ES-I3 (cell line): Measurements from ENCODE around the gene DESI2.
"Not testable (repeated sequence)": the region's sequence is repeated elsewhere in the genome, so short reads cannot be mapped to it uniquely, and the experiment has no call there.

Experiments
- H3K36me3 ChIP-seq: 2 replicates; pipeline ENCODE4 v1.6.1; 2013; ENCODE audit warnings: mild to moderate bottlenecking, low read length, control low read depth, moderate library complexity; ENCODE audit not compliant: insufficient read depth
- H3K4me1 ChIP-seq: 2 replicates; pipeline ENCODE4 v1.6.1; 2013; ENCODE audit warnings: mild to moderate bottlenecking, control low read depth, low read length; ENCODE audit not compliant: insufficient read depth
- H3K9ac ChIP-seq: 2 replicates; pipeline ENCODE4 v1.6.1; 2013; ENCODE audit warnings: low read depth, mild to moderate bottlenecking, low read length, moderate library complexity
- H3K9me3 ChIP-seq: 2 replicates; pipeline ENCODE4 v1.6.1; 2013; ENCODE audit warnings: mild to moderate bottlenecking, low read length, moderate library complexity; ENCODE audit not compliant: control insufficient read depth, insufficient read depth

DESI2 gene

DNA sequence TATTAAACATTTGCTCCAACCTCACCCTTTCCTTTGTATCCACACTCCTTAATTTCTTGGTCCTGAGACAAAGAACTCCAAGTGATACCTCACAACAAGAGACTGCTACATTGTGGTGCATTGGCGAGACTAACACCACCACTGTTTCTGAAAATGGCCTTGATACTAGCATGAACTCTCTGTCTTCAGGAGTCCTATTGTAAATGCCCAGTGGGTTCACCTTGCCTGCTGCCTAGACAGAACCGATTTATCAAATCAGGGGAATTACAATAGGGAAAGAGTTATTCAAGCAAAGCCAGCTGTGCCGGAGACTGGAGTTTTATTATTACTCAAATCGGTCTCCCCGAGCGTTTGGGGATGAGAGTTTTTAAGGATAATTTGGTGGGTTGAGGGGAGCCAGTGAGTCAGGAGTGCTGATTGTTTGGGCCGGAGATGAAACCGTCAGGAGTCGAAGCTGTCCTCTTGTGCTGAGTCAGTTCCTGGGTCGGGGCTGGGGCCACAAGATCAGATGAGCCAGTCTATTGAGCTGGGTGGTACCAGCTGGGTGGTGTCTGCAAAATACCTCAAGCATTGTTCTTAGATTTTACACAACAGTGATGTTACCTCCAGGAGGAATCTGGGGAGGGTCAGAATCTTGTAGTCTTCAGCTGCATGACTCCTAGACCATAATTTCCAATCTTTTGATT is 83.1 kb downstream of the DESI2 start:
- no peak overlapping the region for H3K9ac ChIP-seq
- no peaks in the 10 kb centered on the region; the same call in 1 of the 2 replicates for H3K4me1 ChIP-seq
- peaks cover 12% of the 10 kb centered on the region; the same call in 1 of the 2 replicates for H3K9me3 ChIP-seq
- H3K36me3 ChIP-seq: no peaks in the 10 kb centered on the region

DNA sequence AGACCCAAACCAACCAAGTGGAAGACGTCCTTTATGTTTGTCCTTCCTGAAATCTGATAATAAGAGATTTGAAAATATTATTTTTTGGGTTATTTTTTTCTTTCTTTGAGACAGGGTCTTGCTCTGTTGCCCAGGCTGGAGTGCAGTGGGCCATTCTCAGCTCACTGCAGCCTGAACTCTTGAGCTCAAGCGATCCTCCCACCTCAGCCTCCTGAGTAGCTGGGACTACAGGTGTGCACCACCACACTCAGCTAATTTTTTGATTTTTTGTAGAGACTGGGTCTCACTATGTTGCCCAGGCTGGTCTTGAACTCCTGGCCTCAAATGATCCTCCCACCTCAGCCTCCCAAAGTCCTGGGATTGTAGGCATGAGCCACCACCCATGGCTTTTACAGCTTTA is 86.2 kb downstream of the DESI2 start:
- not testable (repeated sequence) for H3K36me3 ChIP-seq, H3K4me1 ChIP-seq, H3K9ac ChIP-seq
- peaks cover 12% of the 10 kb centered on the region; the same call in 1 of the 2 replicates for H3K9me3 ChIP-seq

DNA sequence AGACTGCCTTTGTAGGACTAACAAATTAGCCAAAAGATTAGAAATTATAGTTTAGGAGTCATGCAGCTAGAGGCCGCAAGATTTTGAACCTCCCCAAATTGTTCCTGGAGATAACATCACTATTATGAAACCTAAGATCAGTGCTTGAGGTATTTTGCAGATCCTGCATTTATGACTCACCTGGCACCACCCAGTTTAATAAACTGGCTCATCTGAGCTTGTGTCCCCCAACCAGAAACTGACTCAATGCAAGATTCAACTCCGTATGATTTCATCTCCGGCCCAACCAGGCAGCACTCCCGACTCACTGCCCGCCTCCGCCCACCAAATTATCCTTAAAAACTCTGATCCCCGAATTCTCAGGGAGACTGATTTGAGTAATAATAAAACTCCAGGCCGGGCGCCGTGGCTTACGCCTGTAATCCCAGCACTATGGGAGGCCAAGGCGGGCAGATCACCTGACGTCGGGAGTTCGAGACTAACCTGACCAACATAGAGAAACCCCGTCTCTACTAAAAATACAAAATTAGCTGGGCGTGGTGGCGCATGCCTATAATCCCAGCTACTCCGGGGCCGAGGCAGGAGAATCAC is 87.2 kb downstream of the DESI2 start:
- not testable (repeated sequence) for H3K9ac ChIP-seq, H3K36me3 ChIP-seq, H3K4me1 ChIP-seq
- peaks cover 11% of the 10 kb centered on the region; the same call in 1 of the 2 replicates for H3K9me3 ChIP-seq

DNA sequence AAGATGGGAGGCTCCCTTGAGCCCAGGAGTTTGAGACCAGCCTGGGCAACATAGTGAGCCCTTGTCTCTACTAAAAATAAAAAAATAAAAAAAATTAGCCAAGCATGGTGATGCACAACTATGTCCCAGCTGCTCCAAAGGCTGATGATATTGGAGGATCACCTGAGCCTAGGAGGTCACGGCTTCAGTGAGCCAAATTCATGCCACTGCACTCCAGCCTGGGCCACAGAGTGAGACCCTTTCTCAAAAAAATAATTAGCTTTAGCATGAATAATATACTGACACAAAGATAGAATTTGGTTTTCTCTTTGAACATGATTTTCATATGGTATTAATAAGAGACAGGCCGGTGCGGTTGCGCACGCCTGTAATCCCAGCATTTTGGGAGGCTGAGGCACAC is 88.8 kb downstream of the DESI2 start:
- H3K9me3 ChIP-seq: no peaks in the 10 kb centered on the region
- H3K4me1 ChIP-seq: no peaks in the 10 kb centered on the region
- H3K36me3 ChIP-seq: no peaks in the 10 kb centered on the region
- no peak overlapping the region for H3K9ac ChIP-seq

DNA sequence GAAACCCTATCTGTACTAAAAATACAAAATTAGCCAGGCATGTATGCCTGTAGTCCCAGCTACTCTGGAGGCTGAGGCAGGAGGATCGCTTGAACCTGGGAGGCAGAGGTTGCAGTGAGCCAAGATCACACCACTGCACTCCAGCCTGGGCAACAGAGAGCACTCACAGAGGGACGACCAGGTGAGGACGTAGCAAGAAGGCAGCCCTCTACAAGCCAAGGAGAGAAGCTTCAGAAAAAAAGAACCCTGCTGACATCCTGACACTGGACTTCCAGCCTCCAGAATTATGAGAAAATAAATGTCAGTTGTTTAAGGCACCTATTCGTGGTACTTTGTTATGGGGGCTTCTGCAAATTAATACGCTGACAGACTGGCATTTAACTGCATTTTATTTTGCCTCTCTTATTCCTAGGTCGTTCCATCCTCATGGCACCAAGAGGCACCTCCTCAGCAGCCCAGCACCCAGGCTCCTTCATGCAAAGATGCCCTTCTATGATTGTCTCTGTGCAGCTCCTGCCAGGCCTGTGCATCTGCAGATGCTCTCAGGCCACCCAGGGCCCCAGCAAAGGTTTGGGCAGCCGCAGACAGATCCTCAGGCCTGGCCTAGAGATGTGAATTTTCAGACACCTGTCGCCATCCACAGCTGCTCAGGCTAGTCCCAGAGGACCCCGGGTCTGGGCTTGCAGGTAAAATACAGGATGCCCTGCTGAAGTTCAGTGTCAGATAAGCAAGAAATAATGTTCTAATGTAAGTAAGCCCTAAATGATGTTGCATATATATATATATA is 96.5 kb downstream of the DESI2 start:
- H3K36me3 ChIP-seq: no peaks in the 10 kb centered on the region
- no peak overlapping the region for H3K9ac ChIP-seq
- no peaks in the 10 kb centered on the region for H3K4me1 ChIP-seq
- H3K9me3 ChIP-seq: no peaks in the 10 kb centered on the region

DNA sequence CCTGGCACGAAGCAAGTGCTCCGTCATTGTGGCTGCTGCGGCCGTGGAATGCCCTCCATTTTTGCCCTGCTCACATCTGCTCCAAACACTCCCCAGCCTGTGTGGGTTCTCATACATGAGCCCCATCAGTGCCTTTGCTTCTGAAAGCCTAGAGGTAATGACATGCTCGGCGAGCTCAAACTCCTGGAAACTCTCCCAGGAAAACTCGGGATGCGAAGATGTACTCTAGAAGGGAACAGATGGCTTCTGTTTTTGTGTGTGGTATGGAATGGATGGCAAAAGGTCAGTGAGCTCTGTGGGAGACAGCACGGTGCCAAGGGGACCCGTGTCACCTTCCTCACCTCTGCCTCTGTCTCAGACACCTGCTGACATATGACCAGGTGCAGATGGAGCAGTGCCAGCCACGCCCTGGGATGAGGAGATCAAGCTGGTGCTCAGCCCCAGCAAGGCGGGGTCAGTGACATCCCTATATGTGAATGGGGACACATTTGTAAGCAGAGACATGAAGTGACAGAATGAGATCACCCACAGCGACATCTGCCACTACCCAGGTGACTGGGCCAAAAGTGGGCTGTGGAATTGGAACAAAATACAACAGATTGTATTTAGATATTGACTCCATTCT is 98.5 kb downstream of the DESI2 start:
- Histone ChIP-seq H3K4me1 (no peaks in the 10 kb centered on the region), H3K9me3 (no peaks in the 10 kb centered on the region), H3K9ac (no peak overlapping the region), H3K36me3 (no peaks in the 10 kb centered on the region)

DNA sequence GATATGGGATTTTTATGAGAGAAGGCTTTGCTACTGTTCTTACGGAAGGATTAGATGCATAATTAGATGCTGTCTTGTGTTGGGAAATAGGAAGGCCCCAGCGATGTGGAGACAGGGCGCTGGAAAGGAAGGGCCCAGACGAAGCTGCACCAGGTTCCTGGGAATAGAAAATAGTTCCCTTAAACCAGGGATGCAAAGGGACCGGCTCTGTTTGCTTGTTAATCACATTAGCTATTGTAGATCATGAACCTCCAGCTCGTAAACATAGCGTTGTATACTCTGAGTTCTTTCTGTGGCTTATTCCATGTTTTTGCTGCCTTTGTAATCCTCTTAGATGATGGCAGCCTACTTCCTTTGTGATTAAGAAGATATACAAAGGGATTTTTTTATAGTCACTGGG is 102.7 kb downstream of the DESI2 start:
- H3K4me1 ChIP-seq: peaks cover 5% of the 10 kb centered on the region; the same call in 1 of the 2 replicates
- no peak overlapping the region for H3K9ac ChIP-seq
- H3K36me3 ChIP-seq: no peaks in the 10 kb centered on the region
- no peaks in the 10 kb centered on the region for H3K9me3 ChIP-seq

DNA sequence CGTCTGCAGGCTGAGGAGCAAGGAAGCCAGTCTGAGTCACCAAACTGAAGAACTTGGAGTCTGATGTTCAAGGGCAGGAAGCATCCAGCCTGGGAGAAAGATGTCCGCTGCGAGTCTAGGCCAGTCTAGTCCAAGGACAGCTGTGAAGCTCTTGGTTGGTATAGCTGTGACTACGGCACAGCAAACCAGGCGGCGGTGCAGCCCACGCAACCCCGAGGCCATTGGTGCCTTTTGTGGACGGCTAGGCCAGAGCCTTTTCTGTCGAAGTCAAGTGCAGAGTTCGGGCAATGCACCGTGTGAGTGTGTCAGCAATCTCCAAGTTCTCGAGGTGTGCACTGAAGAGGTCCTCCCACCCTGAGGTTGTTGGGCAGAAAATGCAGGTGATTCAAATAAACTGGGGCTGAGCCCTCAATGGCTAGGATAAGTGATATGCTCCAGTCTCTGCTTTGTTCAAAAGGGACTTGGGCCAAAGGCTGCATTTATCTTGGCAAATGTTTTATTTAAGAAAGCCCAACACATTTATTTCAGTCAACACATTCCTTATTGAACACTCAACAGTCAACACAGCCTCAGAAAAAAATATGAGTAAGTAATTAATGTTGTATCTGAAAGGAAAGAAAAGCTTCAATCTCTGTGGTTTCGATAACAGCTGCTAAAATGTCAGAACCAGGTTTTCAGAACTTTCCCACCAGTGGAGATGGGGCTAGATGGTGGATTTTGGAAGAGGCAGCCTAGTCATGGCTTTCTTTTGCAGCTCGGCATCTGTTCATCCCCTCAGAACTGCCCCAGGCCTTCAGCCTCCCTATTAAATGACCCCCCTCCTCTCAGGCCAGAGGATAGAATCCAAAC is 104.4 kb downstream of the DESI2 start:
- Histone ChIP-seq H3K4me1 (peaks cover 9% of the 10 kb centered on the region; the same call in 1 of the 2 replicates), H3K36me3 (no peaks in the 10 kb centered on the region), H3K9ac (no peak overlapping the region), H3K9me3 (no peaks in the 10 kb centered on the region)
